OCI-LY1 (cell line): ENCODE measurements around the gene CFAP77.

Source experiments
- EZH2 ChIP-seq: fragments of 200-600 bp; sonication (generic), shearing (Covaris generic); IDR thresholded peaks from 2 replicates; pipeline ENCODE4 v1.8.0; 2017; ENCODE audit warnings: borderline replicate concordance, mixed run types, mild to moderate bottlenecking, antibody characterized with exemption, low read length, moderate library complexity, mixed read lengths
- TF ChIP-seq, protein P1 (sequence below): fragments of 200-600 bp; sonication (generic), shearing (Covaris generic); IDR thresholded peaks from 2 replicates; pipeline ENCODE4 v1.5.1; 2017; ENCODE audit warnings: mild to moderate bottlenecking, antibody characterized with exemption, low read length, moderate library complexity, mixed read lengths

- TF ChIP-seq, protein P1, sequence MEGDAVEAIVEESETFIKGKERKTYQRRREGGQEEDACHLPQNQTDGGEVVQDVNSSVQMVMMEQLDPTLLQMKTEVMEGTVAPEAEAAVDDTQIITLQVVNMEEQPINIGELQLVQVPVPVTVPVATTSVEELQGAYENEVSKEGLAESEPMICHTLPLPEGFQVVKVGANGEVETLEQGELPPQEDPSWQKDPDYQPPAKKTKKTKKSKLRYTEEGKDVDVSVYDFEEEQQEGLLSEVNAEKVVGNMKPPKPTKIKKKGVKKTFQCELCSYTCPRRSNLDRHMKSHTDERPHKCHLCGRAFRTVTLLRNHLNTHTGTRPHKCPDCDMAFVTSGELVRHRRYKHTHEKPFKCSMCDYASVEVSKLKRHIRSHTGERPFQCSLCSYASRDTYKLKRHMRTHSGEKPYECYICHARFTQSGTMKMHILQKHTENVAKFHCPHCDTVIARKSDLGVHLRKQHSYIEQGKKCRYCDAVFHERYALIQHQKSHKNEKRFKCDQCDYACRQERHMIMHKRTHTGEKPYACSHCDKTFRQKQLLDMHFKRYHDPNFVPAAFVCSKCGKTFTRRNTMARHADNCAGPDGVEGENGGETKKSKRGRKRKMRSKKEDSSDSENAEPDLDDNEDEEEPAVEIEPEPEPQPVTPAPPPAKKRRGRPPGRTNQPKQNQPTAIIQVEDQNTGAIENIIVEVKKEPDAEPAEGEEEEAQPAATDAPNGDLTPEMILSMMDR, result no peak
- TF ChIP-seq EZH2, result no peak
These were observed 1.5 kb upstream of the CFAP77 start for GRCh38 chr9:132408521-132408920.
